Esophagus muscularis mucosa (tissue), 4 donors: ENCODE data around the gene APMAP.
"Not testable (repeated sequence)": the region's sequence is repeated elsewhere in the genome, so short reads cannot be mapped to it uniquely, and the experiment has no call there.

Experiments used
- CTCF ChIP-seq, 3 experiments: fragments of 200-600 bp in 2 of 3; fragments of 450-650 bp in 1 of 3; sonication (generic) in 2 of 3; IDR thresholded peaks; one replicate each; pipeline ENCODE4 v1.5.1; 2017 to 2019; ENCODE audit warnings: antibody characterized with exemption in 3 of 3, mild to moderate bottlenecking in 2 of 3, moderate library complexity in 1 of 3
- EP300 ChIP-seq: sonication (generic); formaldehyde crosslinking; IDR thresholded peaks from one replicate; pipeline ENCODE4 v1.6.1; 2017; ENCODE audit warnings: antibody characterized with exemption
- POLR2A ChIP-seq: fragments of 450-650 bp; IDR thresholded peaks from one replicate; pipeline ENCODE4 v1.6.1; 2017; ENCODE audit warnings: antibody characterized with exemption, moderate library complexity, mild to moderate bottlenecking, low read depth
- POLR2AphosphoS5 ChIP-seq, 2 donors: sonication (generic); formaldehyde crosslinking; IDR thresholded peaks; one replicate each; pipeline ENCODE4 v1.6.1; 2017; ENCODE audit warnings: antibody characterized with exemption in 2 of 2

GRCh38 chr20:24929867-24930723 lies 62.5 kb downstream of the APMAP start:
- not testable (repeated sequence) for TF ChIP-seq CTCF (IDR thresholded peaks at IDR 0.05); POLR2AphosphoS5 (IDR thresholded peaks at IDR 0.05); EP300; POLR2A
